NCI-H460 (cell line): ENCODE measurements around the gene ALPK3. TPM values are rescaled to one million over a fixed set of nuclear protein-coding genes. Genes with fewer than 3 reads are reported as not detected.

ENCODE experiments used
- DNase-seq: peaks from one replicate; pipeline ENCODE4 v3.0.0-alpha.2; 2016; ENCODE audit warnings: low read depth; ENCODE audit errors: extremely low read depth
- small RNA-seq, 2 experiments: library from RNA; depleted of rRNA; stranded (forward); fragments of <200 nt; gene quantifications; one replicate each; pipeline ENCODE3, GENCODE V24; 2014
- total RNA-seq: library from RNA; depleted of rRNA; stranded (reverse); fragments of >200 nt; shearing (Covaris generic); gene quantifications from 2 replicates; pipeline ENCODE4 v1.2.3, GENCODE V29; 2014; rRNA removed

The ALPK3 gene
- total RNA-seq, 1 experiment from 2014 or later: 0.05 TPM

DNA sequence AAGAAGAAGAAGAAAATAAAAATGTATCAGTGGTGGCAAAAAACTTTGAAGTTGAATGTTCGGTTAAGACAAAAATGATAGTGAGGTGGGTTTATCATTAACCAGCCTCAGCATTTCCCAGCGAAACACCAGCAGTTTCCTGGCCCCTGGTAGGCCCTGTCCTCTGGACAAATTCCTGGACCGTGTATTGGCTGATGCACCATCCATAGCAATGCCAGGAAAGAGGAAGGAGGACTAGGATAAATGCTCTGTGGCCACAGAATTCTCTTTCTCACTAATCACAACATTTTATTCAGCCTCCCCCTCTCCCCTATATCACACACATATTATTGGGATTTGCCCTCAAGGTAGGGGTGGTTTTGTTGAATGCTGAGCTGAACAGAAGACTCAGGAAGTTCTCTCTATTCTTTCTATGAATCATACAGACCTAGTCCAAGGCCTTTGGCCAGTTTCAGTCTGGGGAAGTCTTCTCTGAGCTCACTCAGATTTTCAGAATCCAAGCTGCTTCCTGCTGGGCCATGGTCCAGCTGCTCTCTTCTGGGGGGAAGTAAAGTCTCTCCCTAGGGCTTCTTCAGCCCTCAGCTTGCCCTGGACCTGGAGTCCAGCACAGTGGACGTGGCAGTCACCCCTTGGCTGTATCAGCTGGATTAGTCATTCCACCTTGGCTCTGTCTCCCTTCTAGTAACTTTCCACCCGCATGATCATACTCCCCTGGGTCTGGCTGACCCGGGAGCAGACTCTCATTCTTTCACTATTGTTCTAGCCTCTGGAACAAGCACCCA lies 94.9 kb downstream of the ALPK3 start:
- DNase-seq: no peak

DNA sequence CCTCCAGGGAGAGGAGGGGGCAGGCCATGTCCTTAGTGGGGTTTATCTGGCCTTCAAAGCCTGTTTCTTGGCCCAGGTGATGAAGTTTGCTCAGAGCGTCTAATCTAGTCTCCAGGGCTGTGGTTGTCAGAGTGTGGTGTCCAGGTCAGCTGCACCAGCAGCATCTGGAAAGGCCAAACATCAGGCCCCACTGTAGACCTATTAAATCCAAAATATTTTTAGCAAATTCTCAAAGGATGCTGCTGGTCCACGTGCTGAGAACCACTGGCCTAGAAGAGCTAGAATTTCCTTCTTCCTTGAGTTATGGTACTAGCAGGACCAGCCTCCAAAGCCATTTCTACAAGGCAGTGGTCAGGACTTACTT lies 96.2 kb downstream of the ALPK3 start:
- DNase-seq: no peak

DNA sequence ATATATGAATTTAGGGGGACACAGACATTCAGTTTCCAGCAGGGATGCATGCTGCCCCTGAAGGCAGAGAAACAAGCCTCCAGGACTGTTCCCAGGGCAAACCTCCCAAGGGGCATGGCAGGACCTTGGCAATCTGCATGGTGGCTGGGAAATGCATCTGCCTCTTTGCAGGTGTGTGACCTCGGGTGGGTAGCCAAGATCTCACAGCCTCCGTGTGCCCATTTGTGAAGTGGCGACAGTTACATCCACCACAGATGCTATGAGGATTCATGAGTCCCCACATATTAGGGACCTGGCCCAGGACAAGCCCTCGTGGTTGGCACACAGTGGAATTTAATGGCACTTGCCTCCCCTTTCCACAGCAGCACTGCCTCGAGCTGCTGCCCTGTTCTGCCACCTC lies 97.2 kb downstream of the ALPK3 start:
- no peak for DNase-seq

DNA sequence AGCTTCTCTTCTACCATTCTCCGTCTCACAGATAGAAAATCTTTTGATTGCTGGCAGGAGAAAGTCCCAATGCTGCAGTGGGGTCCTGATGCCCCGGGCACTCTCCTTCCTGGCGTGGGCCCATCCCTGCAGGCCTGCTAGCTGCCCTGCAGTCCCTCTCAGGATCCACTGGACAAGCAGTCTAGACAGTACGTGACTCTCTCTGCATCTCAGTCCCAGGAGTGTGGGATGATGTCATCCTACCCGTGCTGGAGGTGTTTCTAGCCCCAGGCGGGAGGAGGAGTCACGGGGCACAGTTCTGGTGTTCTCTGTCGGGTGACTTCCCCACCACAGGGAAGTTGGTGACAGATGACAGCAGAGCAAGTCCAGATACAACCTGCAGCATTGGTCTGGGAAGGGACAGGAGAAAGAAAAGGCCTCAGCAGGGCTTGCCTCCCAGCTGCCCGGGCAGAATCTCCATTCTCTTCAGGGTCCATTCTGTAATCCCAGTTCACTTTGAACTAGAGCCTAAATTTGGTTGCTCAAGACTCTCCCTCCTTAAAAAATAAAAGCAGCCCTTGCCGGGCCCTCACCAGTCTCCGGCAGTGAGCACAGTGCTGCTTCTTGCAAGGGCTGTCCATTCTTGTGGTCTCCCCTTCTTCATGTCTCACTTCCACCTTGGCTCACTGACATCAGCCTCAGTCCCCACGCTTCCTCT lies 97.9 kb downstream of the ALPK3 start:
- DNase-seq: no peak

DNA sequence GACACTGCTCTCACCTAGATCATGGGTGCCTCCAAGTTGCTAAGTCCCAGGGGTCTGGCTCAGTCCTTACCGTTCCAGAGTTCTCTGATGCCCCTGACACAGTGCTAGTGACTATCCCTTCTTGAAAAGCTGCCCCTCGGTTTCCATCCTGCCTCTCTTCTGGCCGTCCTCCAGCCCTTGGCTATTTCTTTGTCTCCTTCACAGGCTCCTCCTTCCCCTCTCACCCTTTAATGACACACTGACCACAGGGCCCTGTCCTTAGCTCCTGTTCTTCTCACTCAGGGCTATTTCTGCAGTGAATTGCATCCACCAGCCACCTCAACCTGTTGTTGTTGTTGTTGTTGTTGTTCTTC lies 98.4 kb downstream of the ALPK3 start:
- DNase-seq: no peak

DNA sequence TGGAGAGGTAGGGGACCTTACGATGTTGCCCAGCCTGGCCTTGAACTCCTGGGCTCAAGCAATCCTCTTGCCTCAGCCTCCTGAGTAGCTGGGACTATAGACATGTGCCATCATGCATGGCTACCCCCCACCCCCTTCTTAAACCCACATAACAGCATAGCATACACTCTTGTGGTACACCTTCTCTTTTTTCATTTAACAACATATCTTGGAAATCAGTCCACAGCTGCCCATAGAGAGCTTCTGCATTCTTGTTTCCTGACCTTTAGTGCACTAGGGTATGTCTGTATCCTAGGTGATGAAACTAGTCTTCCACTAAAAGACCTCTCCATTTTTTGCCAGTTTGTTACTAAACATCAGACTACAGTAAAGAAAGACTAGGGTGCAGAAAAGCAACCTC lies 100.3 kb downstream of the ALPK3 start:
- no peak for DNase-seq

DNA sequence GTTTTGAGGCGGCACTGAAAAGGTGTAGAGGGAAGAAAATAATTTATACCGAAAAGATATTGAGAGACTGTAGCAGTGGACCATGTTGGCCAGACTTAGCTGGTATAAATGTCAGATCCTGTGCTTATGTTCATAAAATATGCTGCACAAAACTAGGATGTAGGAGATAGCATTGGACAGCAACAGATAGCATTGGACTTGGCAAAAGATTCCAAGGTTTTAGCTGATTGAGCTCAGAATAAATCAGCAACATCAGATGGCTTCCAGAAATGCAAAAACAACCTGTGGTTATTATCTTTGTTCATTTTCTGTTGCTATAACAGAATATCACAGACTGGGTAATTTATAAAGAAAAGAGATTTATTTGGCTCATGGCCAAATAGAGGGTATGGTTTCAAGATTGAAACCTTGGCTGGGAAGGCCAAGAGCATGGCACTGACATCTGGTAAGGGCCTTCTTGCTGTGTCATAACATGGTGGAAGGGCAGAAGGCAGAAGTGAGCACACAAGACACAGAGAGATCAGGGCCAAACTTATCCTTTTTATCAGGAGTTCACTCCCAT lies 102.0 kb downstream of the ALPK3 start:
- DNase-seq: no peak

DNA sequence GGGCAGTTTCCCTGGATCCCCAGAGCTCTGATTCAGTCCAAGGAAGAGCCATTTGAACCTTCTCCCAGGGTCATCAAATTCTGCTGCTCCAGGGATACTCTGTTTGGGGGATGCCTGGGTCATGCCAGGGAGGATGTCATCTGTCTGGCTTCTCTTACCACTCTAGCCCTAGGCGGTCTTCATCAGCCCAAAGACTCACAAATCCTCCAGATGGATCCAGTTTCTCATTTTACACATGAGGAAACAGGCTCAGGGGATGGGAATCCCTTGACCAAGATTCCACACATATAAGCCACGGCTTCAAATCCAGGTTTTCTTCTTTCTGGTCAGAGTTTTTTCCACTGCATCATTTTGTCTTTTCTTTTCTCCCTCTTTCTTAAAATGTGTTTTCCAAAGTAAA lies 104.0 kb downstream of the ALPK3 start:
- no peak for DNase-seq

DNA sequence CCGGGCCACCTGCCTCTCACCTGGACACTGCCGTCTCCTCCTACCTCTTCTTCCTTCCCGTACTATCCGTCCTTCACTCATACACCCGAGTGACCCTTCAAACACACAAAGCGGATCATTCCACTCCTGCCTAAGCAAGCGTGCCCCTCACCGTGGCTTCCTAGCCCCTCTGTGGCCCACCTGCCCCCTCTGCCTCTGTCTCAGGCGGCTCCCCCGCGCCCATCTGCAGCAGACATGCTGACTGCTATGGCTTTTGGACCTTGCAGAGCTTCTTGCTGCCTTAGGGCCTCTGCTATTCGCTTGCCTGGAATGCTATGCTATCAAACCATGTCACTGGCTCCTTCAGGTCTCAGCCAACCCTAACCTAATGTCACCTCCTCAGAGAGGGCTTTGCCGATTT lies 105.4 kb downstream of the ALPK3 start:
- no peak for DNase-seq

Small RNA genes lying within 50 kb of the gene (small RNA-seq; reads per million reads assigned to genes)
- gene RF00402: 0 reads per million in 2 experiments

Other genes with a start within 250 kb of the ALPK3 start
- 9.1 and 10.3 TPM in 2 replicates for gene ZSCAN2, start 216.3 kb upstream of the ALPK3 start, total RNA-seq
- gene WDR73, start 163.1 kb upstream of the ALPK3 start, total RNA-seq: 32.2 and 43.8 TPM in 2 replicates
- 13.3 and 16.4 TPM in 2 replicates for gene NMB, start 159.2 kb upstream of the ALPK3 start, total RNA-seq
- 193 and 212 TPM in 2 replicates for gene SEC11A, start 101.2 kb upstream of the ALPK3 start, total RNA-seq
- 8.1 and 8.4 TPM in 2 replicates for gene ZNF592, start 68.8 kb upstream of the ALPK3 start, total RNA-seq
- not detected in 2 replicates for gene SLC28A1, start 67.3 kb downstream of the ALPK3 start, total RNA-seq
- 39.7 and 44.6 TPM in 2 replicates for gene PDE8A, start 164.5 kb downstream of the ALPK3 start, total RNA-seq